ENCODE results near the gene C3orf52.

Gene C3orf52

DNA sequence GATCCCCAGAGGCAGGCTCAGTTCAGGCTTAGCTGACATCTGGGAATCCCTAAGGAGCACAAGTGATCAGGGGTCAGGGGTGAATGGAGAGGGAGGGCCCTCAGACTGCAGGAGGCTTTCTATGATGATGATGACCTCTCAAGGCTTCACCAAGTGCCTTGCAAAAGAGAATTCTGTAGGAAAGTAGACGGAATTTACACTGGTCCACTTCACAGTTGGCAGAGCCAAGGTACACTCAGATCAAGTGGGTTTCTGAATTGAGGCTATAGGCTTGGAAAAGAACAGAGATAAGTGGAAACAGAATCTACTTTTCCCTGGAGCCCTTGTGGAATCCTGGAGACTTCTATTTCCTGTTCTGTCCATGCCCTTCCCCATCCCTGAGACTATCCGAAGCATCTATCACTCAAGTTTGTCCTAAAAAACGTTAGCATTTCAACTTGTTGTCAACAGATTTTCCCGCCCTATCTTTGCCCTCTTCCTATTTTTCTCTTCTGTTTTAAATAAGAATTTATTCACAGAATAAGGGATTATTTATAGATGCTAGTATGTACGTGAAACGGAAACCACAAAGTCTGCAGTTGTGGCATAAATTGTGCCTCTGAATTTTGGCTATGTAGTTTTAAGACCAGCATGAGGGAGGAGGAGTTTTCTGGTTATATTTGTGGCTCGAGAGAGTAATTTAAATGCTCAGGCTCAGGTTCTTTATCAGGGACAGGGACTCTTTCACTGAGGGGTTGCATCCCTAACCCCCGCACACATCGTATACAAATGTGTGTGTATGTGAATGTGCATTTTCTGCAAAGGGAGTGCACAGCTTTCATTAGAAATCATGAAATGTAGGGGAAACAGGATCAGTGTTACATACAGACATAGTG lies 34.0 kb downstream of the C3orf52 start:
- DNase-seq (ENCODE audit: low read depth), result no peak

- no peak for DNase-seq (ENCODE audit: low read depth)
Measured at GRCh38 chr3:112121577-112122547, 35.7 kb downstream of the C3orf52 start.

GRCh38 chr3:112122870-112123269 lies 36.7 kb downstream of the C3orf52 start:
- DNase-seq (ENCODE audit: low read depth), result no peak

- no peak for DNase-seq (ENCODE audit: low read depth)
Measured at GRCh38 chr3:112123548-112123947, 37.4 kb downstream of the C3orf52 start.

GRCh38 chr3:112124907-112125607 lies 38.9 kb downstream of the C3orf52 start:
- no peak for DNase-seq (ENCODE audit: low read depth)

GRCh38 chr3:112126511-112126911 lies 40.3 kb downstream of the C3orf52 start:
- peak; percentile 19 for DNase-seq (ENCODE audit: low read depth)

- no peak for DNase-seq (ENCODE audit: low read depth)
Measured at GRCh38 chr3:112127522-112128494, 41.6 kb downstream of the C3orf52 start.

- DNase-seq (ENCODE audit: low read depth), result peak; percentile 35
Measured at GRCh38 chr3:112128843-112129727, 42.9 kb downstream of the C3orf52 start.

GRCh38 chr3:112129925-112130637 lies 43.9 kb downstream of the C3orf52 start:
- no peak for DNase-seq (ENCODE audit: low read depth)

DNA sequence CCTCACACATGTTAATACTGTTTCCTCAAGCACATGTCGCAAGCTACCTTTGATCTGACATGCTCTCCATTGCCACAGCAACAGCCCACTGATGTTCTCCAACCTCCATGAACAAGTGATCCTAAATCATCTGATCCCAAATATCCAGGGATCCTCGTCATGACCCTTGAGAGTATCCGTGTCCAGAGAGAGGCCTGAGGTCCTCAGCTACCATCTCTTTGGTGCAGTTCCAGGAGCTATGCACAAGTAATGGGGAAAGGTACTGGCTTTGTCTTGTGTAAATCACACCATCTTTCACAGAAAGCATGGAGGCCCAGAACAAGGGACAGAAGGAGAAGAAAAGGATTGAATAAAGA lies 44.4 kb downstream of the C3orf52 start:
- no peak for DNase-seq (ENCODE audit: low read depth)

DNA sequence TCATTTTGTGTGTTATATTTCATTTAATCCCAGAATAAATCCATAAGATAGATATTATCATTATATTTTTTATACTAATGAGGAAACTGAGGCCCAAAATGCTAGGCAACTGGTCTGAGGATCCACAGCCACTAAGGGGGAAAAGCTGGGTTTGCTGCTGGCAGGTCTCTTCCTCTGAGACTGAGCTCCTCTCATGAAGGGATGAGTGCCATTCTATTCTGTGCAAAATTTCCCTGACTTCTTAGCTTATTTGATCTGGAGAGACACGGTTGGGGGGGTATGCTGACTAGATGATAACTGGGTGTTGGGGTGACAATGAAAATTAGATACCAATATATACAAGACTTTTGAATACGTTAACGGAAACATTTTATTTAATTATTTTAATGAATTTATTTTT lies 44.9 kb downstream of the C3orf52 start:
- DNase-seq (ENCODE audit: low read depth), result no peak

DNA sequence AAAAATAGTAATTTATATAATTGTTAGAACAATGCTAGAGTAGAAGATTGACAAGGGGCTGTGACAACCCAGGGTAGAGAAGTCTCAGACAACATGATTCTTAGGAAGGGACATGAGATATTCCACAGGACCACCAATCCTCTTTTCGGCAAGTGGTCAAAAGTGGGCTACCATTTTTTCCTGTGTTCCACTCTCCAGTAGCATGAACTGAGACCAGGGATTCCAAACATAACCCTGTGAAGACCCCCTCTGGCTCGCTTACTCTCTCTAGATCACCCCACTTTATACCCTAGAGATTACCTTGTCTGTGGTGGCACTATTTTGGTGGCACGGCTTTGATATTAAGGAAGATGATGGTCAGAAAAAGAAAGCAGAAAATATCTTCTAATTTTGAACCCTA lies 45.9 kb downstream of the C3orf52 start:
- no peak for DNase-seq (ENCODE audit: low read depth)

DNA sequence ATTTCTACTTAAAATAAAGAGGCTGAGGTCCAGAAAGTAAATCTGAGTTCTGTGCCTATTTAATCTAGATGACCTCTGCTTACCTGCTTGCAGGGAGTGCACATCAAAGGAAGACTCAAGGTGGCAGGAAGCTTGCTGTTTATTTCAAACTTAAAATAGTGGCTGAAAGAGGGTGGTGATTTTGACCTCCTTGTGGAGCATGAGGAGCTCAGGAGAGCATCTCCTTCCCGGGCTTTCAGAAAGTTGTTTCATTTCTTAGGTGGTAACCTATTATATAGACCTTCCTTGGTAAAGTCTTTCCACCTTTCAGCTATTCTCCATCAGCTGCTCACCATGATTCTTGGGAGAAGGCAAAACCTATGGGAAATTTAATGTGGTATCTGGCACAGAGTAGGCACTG lies 46.4 kb downstream of the C3orf52 start:
- no peak for DNase-seq (ENCODE audit: low read depth)

DNA sequence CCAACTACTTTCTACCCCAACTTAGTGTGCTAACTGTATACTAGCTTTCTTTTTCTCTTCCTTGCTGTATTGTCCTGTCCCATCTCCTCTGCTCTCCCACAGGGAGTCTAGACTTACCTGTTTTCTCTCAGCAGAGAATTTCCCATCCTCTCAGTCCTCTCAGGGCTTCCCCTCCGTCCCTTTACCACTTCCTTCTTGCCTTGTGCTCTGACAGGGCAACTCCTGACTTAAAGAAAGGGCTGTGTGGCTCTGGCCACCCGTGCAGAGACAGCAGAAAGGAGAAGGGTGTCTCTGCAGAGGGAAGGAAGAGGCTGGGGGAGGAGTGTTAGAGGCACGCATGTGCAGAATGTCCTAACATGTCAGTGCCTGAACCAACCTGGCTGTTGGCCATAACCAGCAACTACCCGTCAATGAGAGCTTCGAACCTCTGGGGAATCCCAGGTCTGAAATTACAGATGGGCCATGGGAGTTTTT lies 46.8 kb downstream of the C3orf52 start, which contains the start of gene GCSAM:
Gene GCSAM, minus strand, starts transcription at position 274 of the 474 bp plus-strand sequence. Its CDS starts 128 bp downstream, at position 146.
- no peak for DNase-seq (ENCODE audit: low read depth)

GRCh38 chr3:112133626-112134334 lies 47.6 kb downstream of the C3orf52 start:
- no peak for DNase-seq (ENCODE audit: low read depth)

DNA sequence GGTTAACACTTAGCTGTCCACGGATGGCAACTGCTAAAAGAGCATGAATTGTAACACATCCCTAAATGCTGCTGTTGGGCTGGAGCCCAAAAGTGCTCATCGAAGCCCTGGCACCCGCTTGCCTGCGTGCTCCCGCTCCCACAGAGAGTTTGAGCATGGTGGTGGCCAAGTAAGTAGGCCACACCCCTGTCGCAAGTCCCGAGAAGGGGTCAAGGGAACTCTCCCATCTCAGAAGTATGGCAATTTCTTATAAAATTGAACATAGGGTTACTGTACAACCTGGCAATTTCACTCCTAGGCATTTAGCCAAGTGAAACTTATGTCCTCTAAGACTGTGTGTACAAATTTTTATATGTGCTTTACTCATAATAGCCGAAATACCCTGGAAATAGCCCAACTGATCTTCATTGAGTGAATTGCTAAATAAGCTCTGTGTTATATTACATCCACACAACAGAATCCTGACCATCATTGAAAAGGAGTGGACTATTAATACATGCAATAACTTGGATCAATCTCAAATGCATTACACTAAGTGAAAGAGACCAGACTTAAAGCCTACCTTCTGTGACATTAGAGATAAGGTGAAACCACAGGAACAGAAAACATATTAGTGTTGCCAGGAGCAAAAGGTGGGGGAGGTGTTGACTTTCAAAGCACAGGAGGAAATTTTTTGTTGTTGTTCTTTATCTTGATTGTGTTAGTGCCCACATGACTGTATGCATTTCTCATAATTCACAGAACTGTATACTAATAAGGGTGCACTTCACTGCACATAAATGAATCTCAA lies 48.3 kb downstream of the C3orf52 start:
- no peak for DNase-seq (ENCODE audit: low read depth)

- no peak for DNase-seq (ENCODE audit: low read depth)
Measured at GRCh38 chr3:112136046-112136445, 49.9 kb downstream of the C3orf52 start.
